HCT116 (cell line): ENCODE measurements around the gene RUNX1. TPM values are rescaled to one million over a fixed set of nuclear protein-coding genes. Genes with fewer than 3 reads are reported as not detected.

Experiments used
- ATAC-seq: fragments of 200-7000 bp; cut with Tn5 transposase; 2 replicates; pipeline ENCODE4 v1.9.1; 2020; ENCODE audit warnings: mild to moderate bottlenecking, moderate library complexity
- BruUV-seq: library from RNA; stranded (reverse); fragments of 400-500 nt; replicated peaks from 2 replicates; lab custom pipeline; 2021; lab: Mats Ljungman, UMichigan
- CTCF ChIA-PET: fragments of 300-600 bp; sonication (Branson Sonifier 250); formaldehyde crosslinking; loops from one replicate; lab custom pipeline; 2021; ENCODE audit warnings: antibody characterized with exemption; lab: Charles Lee
- POLR2A ChIA-PET: fragments of 300-600, 350-600 bp; sonication (Branson Sonifier 250); formaldehyde crosslinking; loops from one replicate; lab custom pipeline; 2021; ENCODE audit warnings: antibody characterized with exemption; lab: Charles Lee
- RAD21 ChIA-PET, 2 experiments: fragments of 300-600 bp; sonication (Branson Sonifier 250); formaldehyde crosslinking; loops; one replicate each; lab custom pipeline; 2023; ENCODE audit warnings: low total read pairs in 2 of 2; ENCODE audit not compliant: uncharacterized antibody in 2 of 2, unreplicated experiment in 2 of 2, low non-redundant PET in 1 of 2; lab: Charles Lee
- DNase-seq: peaks from one replicate; pipeline ENCODE4 v3.0.0-alpha.2; 2010; ENCODE audit warnings: low read depth, low spot score
- H2AFZ ChIP-seq: fragments of 200-600 bp; shearing (Covaris generic), sonication (generic); 2 replicates; pipeline ENCODE4 v1.6.1; 2017; ENCODE audit warnings: low read depth, mixed run types, mixed read lengths, antibody characterized with exemption, low read length; ENCODE audit not compliant: poor library complexity, severe bottlenecking
- H3K27ac ChIP-seq: 2 replicates; pipeline ENCODE4 v1.5.1; 2012; ENCODE audit warnings: low read depth, low read length
- H3K27me3 ChIP-seq: fragments of 200-600 bp; sonication (generic); 2 replicates; pipeline ENCODE4 v1.6.1; 2016; ENCODE audit warnings: mixed run types, low read length, mixed read lengths; ENCODE audit not compliant: insufficient read depth
- H3K36me3 ChIP-seq, 2 experiments: fragments of 200-500 bp in 1 of 2; fragments of 200-600 bp in 1 of 2; sonication (Bioruptor generic) in 1 of 2; sonication (generic) in 1 of 2; 2 replicates each; pipeline versions ENCODE4 v1.5.1 to v1.6.1; 2014 to 2016; ENCODE audit warnings: low read length in 2 of 2, inconsistent platforms in 1 of 2, mixed read lengths in 1 of 2, mixed run types in 1 of 2; ENCODE audit not compliant: insufficient read depth in 2 of 2, control insufficient read depth in 1 of 2
- H3K4me1 ChIP-seq, 2 experiments: fragments of 200-600 bp in 1 of 2; sonication (generic) in 1 of 2; 2 replicates each; pipeline versions ENCODE4 v1.5.1 to v1.6.1; 2012 to 2017; ENCODE audit warnings: low read length in 2 of 2, inconsistent platforms in 1 of 2, mild to moderate bottlenecking in 1 of 2, mixed read lengths in 1 of 2, mixed run types in 1 of 2, moderate library complexity in 1 of 2; ENCODE audit not compliant: insufficient read depth in 2 of 2, control insufficient read depth in 1 of 2
- H3K4me2 ChIP-seq: fragments of 200-600 bp; sonication (generic); 2 replicates; pipeline ENCODE4 v1.6.1; 2017; ENCODE audit warnings: mixed run types, low read length, mixed read lengths
- H3K4me3 ChIP-seq, 2 experiments: fragments of 200-600 bp in 1 of 2; sonication (generic) in 1 of 2; replicated peaks in 1 of 2; 2 replicates each; pipeline ENCODE4 v1.5.1; 2011 to 2016; ENCODE audit warnings: low read length in 2 of 2, control low read depth in 1 of 2, low read depth in 1 of 2, mild to moderate bottlenecking in 1 of 2, mixed read lengths in 1 of 2, mixed run types in 1 of 2
- H3K79me2 ChIP-seq: fragments of 200-600 bp; sonication (generic); 2 replicates; pipeline ENCODE4 v1.6.1; 2017; ENCODE audit warnings: mild to moderate bottlenecking, mixed run types, low read length, moderate library complexity, mixed read lengths; ENCODE audit not compliant: insufficient read depth
- H3K9ac ChIP-seq: fragments of 200-600 bp; sonication (generic); 2 replicates; pipeline ENCODE4 v1.6.1; 2016; ENCODE audit warnings: low read length, mixed read lengths
- H3K9me2 ChIP-seq: fragments of 200-600 bp; sonication (generic), shearing (Covaris generic); 2 replicates; pipeline ENCODE4 v1.6.1; 2017; ENCODE audit warnings: mixed run types, mild to moderate bottlenecking, moderate library complexity; ENCODE audit not compliant: insufficient read depth
- H3K9me3 ChIP-seq, 2 experiments: fragments of 200-500 bp in 1 of 2; fragments of 200-600 bp in 1 of 2; sonication (Bioruptor generic) in 1 of 2; sonication (generic) in 1 of 2; 2 replicates each; pipeline ENCODE4 v1.6.1; 2014 to 2017; ENCODE audit warnings: low read length in 2 of 2, mixed read lengths in 2 of 2, inconsistent platforms in 1 of 2, low read depth in 1 of 2, mild to moderate bottlenecking in 1 of 2, mixed run types in 1 of 2, moderate library complexity in 1 of 2; ENCODE audit not compliant: control insufficient read depth in 1 of 2, insufficient read depth in 1 of 2
- H4K20me1 ChIP-seq: fragments of 200-600 bp; sonication (generic), shearing (Covaris generic); 2 replicates; pipeline ENCODE4 v1.6.1; 2017; ENCODE audit warnings: mixed run types, mild to moderate bottlenecking, moderate library complexity; ENCODE audit not compliant: insufficient read depth
- ATF3 ChIP-seq: IDR thresholded peaks from 2 replicates; pipeline ENCODE4 v1.6.1; 2012
- CEBPB ChIP-seq: IDR thresholded peaks from 2 replicates; pipeline ENCODE4 v1.6.1; 2012; ENCODE audit warnings: low read depth
- FOSL1 ChIP-seq: IDR thresholded peaks from 2 replicates; pipeline ENCODE4 v1.6.1; 2012; ENCODE audit warnings: low read depth
- JUND ChIP-seq: IDR thresholded peaks from 2 replicates; pipeline ENCODE4 v1.6.1; 2012
- SIN3A ChIP-seq: IDR thresholded peaks from 2 replicates; pipeline ENCODE4 v1.6.1; 2012; ENCODE audit warnings: low read depth
- SRF ChIP-seq: IDR thresholded peaks from 2 replicates; pipeline ENCODE4 v1.6.1; 2012; ENCODE audit warnings: low read depth
- intact Hi-C: fragments of 100-400 bp; cut with micrococcal nuclease; formaldehyde crosslinking; loops from 2 replicates; pipeline ENCODE4 v1.10.0; 2022
- total RNA-seq: library from RNA; stranded (reverse); gene quantifications from one replicate; pipeline ENCODE4 v1.2.1, GENCODE V29; 2021; ENCODE audit not compliant: unreplicated experiment

RUNX1 gene
- total RNA-seq, 1 experiment from 2014 or later = 33.5 TPM

- CTCF ChIA-PET = no interaction called here
- BruUV-seq = no TSS peak
These were observed 273.3 kb downstream of the RUNX1 start for GRCh38 chr21:34775793-34776192.

GRCh38 chr21:34774750-34775149, 274.4 kb downstream of the RUNX1 start:
- ATAC-seq = no peak
- no peak overlapping the region for H3K27ac ChIP-seq
- DNase-seq = no peak
- no peaks in the 10 kb centered on the region for H3K27me3 ChIP-seq
- H3K4me1 ChIP-seq = peaks cover 18 to 28% of the 10 kb centered on the region in 2 experiments
- no peak for TF ChIP-seq SRF
- peak; percentile 57 for TF ChIP-seq CEBPB
- TF ChIP-seq SIN3A = no peak
- no peak for TF ChIP-seq JUND
- no peak overlapping the region for H2AFZ ChIP-seq
- CTCF ChIA-PET = interaction anchor here (1.2 kb wide), 1 partner anchor 29 kb away, joined by 3 read pairs; no protein-coding TSS in a partner anchor
- no peaks in the 10 kb centered on the region for H3K9me3 ChIP-seq
- H3K9me2 ChIP-seq = no peaks in the 10 kb centered on the region
- no peak overlapping the region for H3K4me2 ChIP-seq
- H3K9ac ChIP-seq = no peak overlapping the region
- intact Hi-C loops = no loop called here
- no peaks in the 10 kb centered on the region for H3K79me2 ChIP-seq
- BruUV-seq = no TSS peak
- H3K36me3 ChIP-seq = no peaks in the 10 kb centered on the region
- H4K20me1 ChIP-seq = no peaks in the 10 kb centered on the region
- POLR2A ChIA-PET = interaction anchor here (0.9 to 2.2 kb wide), 2 partner anchors 21 to 113 kb away, joined by 3 to 7 read pairs; no protein-coding TSS in a partner anchor
- no peak overlapping the region for H3K4me3 ChIP-seq
- RAD21 ChIA-PET = interaction anchor here in 1 of 2 experiments (0.6 kb wide), 1 partner anchor 159 kb away, joined by 3 read pairs; no protein-coding TSS in a partner anchor

More at GRCh38 chr21:34775793-34776192, 273.3 kb downstream of the RUNX1 start:
- no peak for TF ChIP-seq ATF3
- no peak for TF ChIP-seq SRF
- no peak for TF ChIP-seq FOSL1
- TF ChIP-seq CEBPB = 0 out of 2 replicates have a peak, but pooled peaks have one; percentile 15
- no peak for TF ChIP-seq SIN3A
- H3K9me2 ChIP-seq = no peaks in the 10 kb centered on the region
- H3K27ac ChIP-seq = no peak overlapping the region
- POLR2A ChIA-PET = interaction anchor here (2.2 kb wide), 1 partner anchor 112 kb away, joined by 7 read pairs; no protein-coding TSS in a partner anchor
- peaks cover 18 to 22% of the 10 kb centered on the region in 2 experiments for H3K4me1 ChIP-seq
- no peaks in the 10 kb centered on the region for H4K20me1 ChIP-seq
- no peak for ATAC-seq
- no peaks in the 10 kb centered on the region for H3K36me3 ChIP-seq
- no peaks in the 10 kb centered on the region for H3K27me3 ChIP-seq
- intact Hi-C loops = no loop called here
- H3K4me2 ChIP-seq = no peak overlapping the region
- no peaks in the 10 kb centered on the region for H3K79me2 ChIP-seq
- H3K9ac ChIP-seq = no peak overlapping the region
- DNase-seq = no peak
- RAD21 ChIA-PET = no interaction called here
- H3K9me3 ChIP-seq = no peaks in the 10 kb centered on the region
- H3K4me3 ChIP-seq = no peak overlapping the region
- no peak overlapping the region for H2AFZ ChIP-seq
